Neural progenitor cell (in vitro differentiated cells): Measurements from ENCODE around the gene OR2T8.

Experiments
- CTCF ChIP-seq: fragments of 200-600 bp; sonication (generic); IDR thresholded peaks from 2 replicates; pipeline ENCODE4 v1.5.1; 2017; ENCODE audit warnings: antibody characterized with exemption, mild to moderate bottlenecking
- EZH2phosphoT487 ChIP-seq: fragments of 200-600 bp; sonication (generic); IDR thresholded peaks from 2 replicates; pipeline ENCODE4 v1.6.1; 2017; ENCODE audit warnings: antibody characterized with exemption

GRCh38 chr1:247914941-247915662, 5.0 kb upstream of the OR2T8 start:
- TF ChIP-seq CTCF (no peak), EZH2phosphoT487 (no peak)
